ENCODE measurements around the gene SLC32A1. TPM values are rescaled to one million over a fixed set of nuclear protein-coding genes. Genes with fewer than 3 reads are reported as not detected.

The SLC32A1 gene
- total RNA-seq, 2 experiments from 2014 or later, result not detected

GRCh38 chr20:38724626-38725147, 401 bp downstream of the SLC32A1 start:
- ChIA-PET CTCF (interaction anchor here (0.6 to 2.5 kb wide), 3 partner anchors 77 to 163 kb away, joined by 4 to 6 read pairs (median 4); no protein-coding TSS in a partner anchor), POLR2A (no interaction called here)

GRCh38 chr20:38725148-38725901, 1.0 kb downstream of the SLC32A1 start:
- POLR2A ChIA-PET, result no interaction called here
- CTCF ChIA-PET, result interaction anchor here (0.9 to 2.5 kb wide), 4 partner anchors 23 to 162 kb away, joined by 3 to 6 read pairs (median 4); no protein-coding TSS in a partner anchor

DNA sequence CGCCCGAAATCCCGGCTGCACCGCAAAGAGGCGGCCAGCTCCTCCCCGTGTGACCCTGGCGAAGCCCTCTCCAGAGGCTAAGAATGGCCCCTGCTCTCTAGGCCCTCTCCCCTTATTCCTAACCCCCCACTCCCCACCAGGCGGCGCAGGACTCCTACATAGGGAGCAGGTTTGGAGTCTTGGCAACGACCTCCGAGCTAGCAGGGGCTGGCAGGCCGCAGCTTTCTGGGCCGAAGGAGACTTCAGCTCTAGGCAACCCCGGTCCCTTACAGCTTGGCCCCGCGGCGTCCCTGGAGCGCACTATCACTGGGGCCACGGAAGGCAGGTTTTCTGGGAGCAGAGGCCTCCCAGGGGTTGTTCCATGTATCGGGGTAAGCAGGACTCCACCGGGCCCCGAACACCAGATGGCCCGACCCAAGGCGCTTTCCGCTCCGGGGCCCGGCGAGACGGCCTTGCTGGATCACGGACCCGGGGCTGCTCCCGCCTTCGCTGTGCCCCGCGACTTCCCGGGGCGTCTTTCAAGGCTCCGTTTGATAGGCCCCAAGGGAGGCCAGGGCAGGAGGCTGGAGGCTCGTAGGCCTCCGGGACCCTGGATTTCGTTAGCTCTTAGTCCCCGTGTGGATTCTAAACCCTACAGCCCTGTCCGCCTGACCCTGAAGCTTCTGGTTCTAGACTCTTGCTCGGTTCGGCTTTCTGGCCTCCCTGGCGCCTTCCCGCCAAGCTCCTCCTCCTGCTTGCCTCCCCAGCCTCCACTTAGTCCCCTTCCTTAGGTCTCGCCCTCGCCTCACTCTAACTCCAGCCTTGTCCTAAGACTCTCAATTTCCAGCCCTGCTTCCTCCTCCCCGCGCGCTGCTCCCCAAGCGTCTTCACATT, 1.9 kb downstream of the SLC32A1 start:
- POLR2A ChIA-PET, result interaction anchor here (0.5 kb wide), 1 partner anchor 229 kb away, joined by 12 read pairs; no protein-coding TSS in a partner anchor

DNA sequence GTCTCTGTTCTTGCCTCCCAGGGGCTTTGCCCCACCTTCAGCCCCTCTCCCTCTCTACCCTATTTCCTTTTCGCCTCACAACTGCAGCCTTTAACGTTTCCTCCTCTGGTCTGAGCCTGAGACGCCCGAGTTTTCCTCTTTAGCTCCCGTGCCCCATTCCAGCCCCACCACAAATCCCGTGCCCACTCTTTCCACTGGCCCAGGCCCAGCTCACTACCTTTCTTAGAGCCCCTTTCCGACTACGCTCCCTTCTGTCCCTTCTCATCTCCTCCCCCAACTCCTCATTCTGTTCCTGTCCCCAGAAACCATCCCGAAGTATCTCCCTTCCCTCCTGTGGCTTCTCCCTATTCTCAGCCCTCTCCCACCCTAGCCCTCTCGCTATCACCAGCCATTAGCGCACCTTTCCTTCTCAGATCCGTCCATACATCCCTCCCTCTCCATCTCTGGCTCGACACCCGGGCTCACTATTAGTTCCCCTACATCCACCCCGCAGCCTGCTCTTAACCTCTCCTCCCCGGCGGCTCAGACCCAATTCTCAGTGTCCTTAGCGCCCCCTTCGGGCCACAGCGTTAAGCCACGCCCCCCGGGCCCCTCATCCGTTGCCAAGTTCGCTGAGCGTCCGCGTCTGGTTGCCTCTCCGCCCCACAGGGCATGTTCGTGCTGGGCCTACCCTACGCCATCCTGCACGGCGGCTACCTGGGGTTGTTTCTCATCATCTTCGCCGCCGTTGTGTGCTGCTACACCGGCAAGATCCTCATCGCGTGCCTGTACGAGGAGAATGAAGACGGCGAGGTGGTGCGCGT, 2.7 kb downstream of the SLC32A1 start:
- ChIA-PET POLR2A (no interaction called here), CTCF (interaction anchor here (1.0 to 2.5 kb wide), 4 partner anchors 23 to 161 kb away, joined by 3 to 6 read pairs (median 4); no protein-coding TSS in a partner anchor)

More for the DNA sequence above, 1.9 kb downstream of the SLC32A1 start:
- CTCF ChIA-PET, result interaction anchor here (0.9 to 2.5 kb wide), 5 partner anchors 23 to 162 kb away, joined by 3 to 6 read pairs (median 3); no protein-coding TSS in a partner anchor

DNA sequence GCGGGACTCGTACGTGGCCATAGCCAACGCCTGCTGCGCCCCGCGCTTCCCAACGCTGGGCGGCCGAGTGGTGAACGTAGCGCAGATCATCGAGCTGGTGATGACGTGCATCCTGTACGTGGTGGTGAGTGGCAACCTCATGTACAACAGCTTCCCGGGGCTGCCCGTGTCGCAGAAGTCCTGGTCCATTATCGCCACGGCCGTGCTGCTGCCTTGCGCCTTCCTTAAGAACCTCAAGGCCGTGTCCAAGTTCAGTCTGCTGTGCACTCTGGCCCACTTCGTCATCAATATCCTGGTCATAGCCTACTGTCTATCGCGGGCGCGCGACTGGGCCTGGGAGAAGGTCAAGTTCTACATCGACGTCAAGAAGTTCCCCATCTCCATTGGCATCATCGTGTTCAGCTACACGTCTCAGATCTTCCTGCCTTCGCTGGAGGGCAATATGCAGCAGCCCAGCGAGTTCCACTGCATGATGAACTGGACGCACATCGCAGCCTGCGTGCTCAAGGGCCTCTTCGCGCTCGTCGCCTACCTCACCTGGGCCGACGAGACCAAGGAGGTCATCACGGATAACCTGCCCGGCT, 3.4 kb downstream of the SLC32A1 start:
- ChIA-PET CTCF (interaction anchor here (1.0 kb wide), 1 partner anchor 82 kb away, joined by 3 read pairs; no protein-coding TSS in a partner anchor), POLR2A (no interaction called here)

GRCh38 chr20:38728191-38728781, 4.0 kb downstream of the SLC32A1 start:
- CTCF ChIA-PET, result interaction anchor here (1.0 kb wide), 1 partner anchor 83 kb away, joined by 3 read pairs; no protein-coding TSS in a partner anchor

GRCh38 chr20:38728911-38729642, 4.8 kb downstream of the SLC32A1 start:
- ChIA-PET CTCF (interaction anchor here (1.2 kb wide), 1 partner anchor 13 kb away, joined by 3 read pairs; no protein-coding TSS in a partner anchor), POLR2A (interaction anchor here (0.5 kb wide), 1 partner anchor 11 kb away, joined by 3 read pairs; no protein-coding TSS in a partner anchor)

More at GRCh38 chr20:38728191-38728781, 4.0 kb downstream of the SLC32A1 start:
- POLR2A ChIA-PET, result no interaction called here

DNA sequence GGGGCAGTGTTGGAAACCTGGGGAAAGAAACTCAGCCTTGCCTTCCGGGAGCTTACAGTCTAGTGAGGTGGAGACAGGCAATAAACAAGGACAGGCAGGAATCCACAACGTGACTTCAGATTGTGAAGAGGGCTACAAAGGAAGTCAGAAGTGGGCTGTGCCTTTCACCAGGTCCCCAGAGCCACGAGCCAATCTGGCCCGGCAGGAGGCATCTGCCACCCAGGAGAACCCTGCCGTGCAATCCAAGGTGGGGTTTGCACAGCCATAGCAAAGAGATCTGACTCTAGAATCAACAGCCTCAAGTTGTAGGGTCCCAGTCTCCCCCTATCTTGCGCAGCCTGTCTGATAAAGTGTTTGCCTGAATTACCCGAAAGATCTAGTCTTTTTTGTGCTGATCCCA, 5.5 kb downstream of the SLC32A1 start:
- CTCF ChIA-PET, result interaction anchor here (1.2 kb wide), 1 partner anchor 14 kb away, joined by 3 read pairs; no protein-coding TSS in a partner anchor
- POLR2A ChIA-PET, result interaction anchor here (0.5 kb wide), 1 partner anchor 10 kb away, joined by 3 read pairs; no protein-coding TSS in a partner anchor

GRCh38 chr20:38730167-38730988, 6.1 kb downstream of the SLC32A1 start:
- POLR2A ChIA-PET, result no interaction called here

GRCh38 chr20:38730989-38731737, 6.9 kb downstream of the SLC32A1 start:
- POLR2A ChIA-PET, result interaction anchor here (0.8 kb wide), 1 partner anchor 18 kb away, joined by 3 read pairs; no protein-coding TSS in a partner anchor
- CTCF ChIA-PET, result interaction anchor here (0.7 to 2.7 kb wide), 11 partner anchors 9 to 351 kb away, joined by 3 to 9 read pairs (median 3); no protein-coding TSS in a partner anchor

More at GRCh38 chr20:38730167-38730988, 6.1 kb downstream of the SLC32A1 start:
- CTCF ChIA-PET, result interaction anchor here (0.7 to 2.7 kb wide), 11 partner anchors 8 to 96 kb away, joined by 3 to 9 read pairs (median 3); no protein-coding TSS in a partner anchor

- POLR2A ChIA-PET, result interaction anchor here (0.8 kb wide), 1 partner anchor 17 kb away, joined by 3 read pairs; no protein-coding TSS in a partner anchor
These were observed 7.4 kb downstream of the SLC32A1 start for GRCh38 chr20:38731738-38732113.

GRCh38 chr20:38732981-38733380, 8.7 kb downstream of the SLC32A1 start:
- ChIA-PET CTCF (interaction anchor here (0.8 to 2.7 kb wide), 4 partner anchors 10 to 85 kb away, joined by 4 to 9 read pairs (median 4); no protein-coding TSS in a partner anchor), POLR2A (no interaction called here)

More at GRCh38 chr20:38731738-38732113, 7.4 kb downstream of the SLC32A1 start:
- CTCF ChIA-PET, result interaction anchor here (0.9 to 2.7 kb wide), 5 partner anchors 8 to 350 kb away, joined by 3 to 9 read pairs (median 3); no protein-coding TSS in a partner anchor

GRCh38 chr20:38735172-38735571, 10.9 kb downstream of the SLC32A1 start:
- ChIA-PET POLR2A (no interaction called here), CTCF (no interaction called here)

GRCh38 chr20:38737887-38738286, 13.6 kb downstream of the SLC32A1 start:
- ChIA-PET POLR2A (no interaction called here), CTCF (interaction anchor here (0.6 kb wide), 1 partner anchor 13 kb away, joined by 3 read pairs; no protein-coding TSS in a partner anchor)

GRCh38 chr20:38745757-38746156, 21.5 kb downstream of the SLC32A1 start:
- ChIA-PET CTCF (no interaction called here), POLR2A (no interaction called here)
